Erythroblast (primary cell): ENCODE data around the gene SLC2A3.

Experiments
- GATA1 ChIP-seq: IDR thresholded peaks from 2 replicates; pipeline ENCODE4 v1.6.1; 2011; ENCODE audit warnings: low read depth, mild to moderate bottlenecking, control low read depth, low read length, moderate library complexity
- POLR2A ChIP-seq: IDR thresholded peaks from 2 replicates; pipeline ENCODE4 v1.6.1; 2011; ENCODE audit warnings: mild to moderate bottlenecking, low read length

DNA sequence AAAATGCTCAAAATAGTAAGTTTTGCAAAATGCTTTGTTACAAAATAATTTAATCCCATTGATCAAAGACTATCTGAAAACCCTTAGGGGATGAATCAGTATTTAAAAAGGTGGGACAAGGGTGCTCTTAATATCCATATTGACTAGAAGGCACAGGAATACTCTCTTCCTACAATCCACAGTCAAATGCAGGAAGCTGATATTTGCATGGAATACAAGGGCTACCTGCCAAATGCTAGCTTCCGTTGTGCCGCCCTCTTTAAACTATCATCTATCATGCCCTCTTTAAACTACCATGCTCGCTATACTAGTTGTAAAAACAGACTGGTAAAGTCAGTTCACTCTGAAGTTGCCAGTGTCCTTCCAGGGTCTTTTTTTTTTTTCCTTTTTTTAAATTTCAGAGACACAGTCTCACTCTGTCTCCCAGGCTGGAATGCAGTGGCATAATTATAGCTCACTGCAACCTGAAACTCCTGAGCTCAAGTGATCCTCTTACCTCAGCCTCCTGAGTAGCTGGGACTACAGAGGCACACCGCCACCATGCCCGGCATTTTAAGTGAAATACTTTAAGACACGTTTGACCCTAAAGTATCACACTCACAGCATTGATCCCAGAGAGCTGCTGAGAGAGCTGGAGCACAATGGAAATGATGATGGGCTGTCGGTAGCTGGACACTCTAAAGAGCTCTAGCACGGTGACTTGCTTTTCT, 6.7 kb downstream of the SLC2A3 start:
- TF ChIP-seq POLR2A (no peak), GATA1 (no peak)
